Activated T-cell treated with anti-CD3 and anti-CD28 coated beads for 4 hours (primary cell): Measurements from ENCODE around the gene IMMP2L.
"Not testable (repeated sequence)": the region's sequence is repeated elsewhere in the genome, so short reads cannot be mapped to it uniquely, and the experiment has no call there.

ENCODE experiments used
- DNase-seq: peaks from one replicate; pipeline ENCODE4 v3.0.0-alpha.2; 2020

Gene IMMP2L

GRCh38 chr7:111259991-111260390 is 302.3 kb downstream of the IMMP2L start:
- DNase-seq, result no peak

- no peak for DNase-seq
These were observed 305.9 kb downstream of the IMMP2L start for GRCh38 chr7:111256391-111256790.

DNA sequence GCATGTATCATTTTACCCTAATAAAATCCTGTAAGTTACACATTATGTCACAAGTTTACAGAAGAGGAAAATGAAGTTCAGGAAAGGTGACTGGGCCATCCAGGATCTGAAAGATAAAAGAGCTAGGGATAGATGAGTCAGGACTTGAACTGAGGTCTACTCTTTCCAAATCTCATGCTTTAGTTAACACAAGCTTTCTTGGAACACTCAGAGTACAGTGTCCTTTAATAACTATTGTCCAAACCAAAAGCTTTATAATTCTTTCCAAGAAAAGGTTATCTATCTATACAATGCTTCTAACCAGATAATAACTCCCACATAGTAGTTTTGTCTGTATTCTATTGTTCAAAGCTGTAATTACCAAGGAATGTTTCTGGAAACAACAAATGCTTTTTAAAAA is 306.7 kb downstream of the IMMP2L start:
- no peak for DNase-seq

GRCh38 chr7:111251365-111251764 is 310.9 kb downstream of the IMMP2L start:
- not testable (repeated sequence) for DNase-seq

DNA sequence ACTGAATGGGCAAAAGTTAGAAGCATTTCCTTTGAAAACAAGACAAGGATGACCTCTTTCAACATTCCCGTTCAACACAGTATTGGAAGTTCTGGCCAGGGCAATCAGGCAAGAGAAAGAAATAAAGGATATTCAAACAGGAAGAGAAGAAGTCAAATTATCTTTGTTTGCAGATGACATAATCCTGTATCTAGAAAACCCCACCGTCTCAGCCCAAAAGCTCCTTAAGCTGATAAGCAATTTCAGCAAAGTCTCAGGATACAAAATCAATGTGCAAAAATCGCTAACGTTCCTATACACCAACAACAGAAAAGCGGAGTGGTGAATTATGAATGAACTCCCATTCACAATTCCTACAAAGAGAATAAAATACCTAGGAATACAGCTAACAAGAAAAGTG is 312.5 kb downstream of the IMMP2L start:
- DNase-seq, result not testable (repeated sequence)

- DNase-seq, result no peak
These were observed 320.0 kb downstream of the IMMP2L start for GRCh38 chr7:111242141-111242755.

- no peak for DNase-seq
These were observed 321.9 kb downstream of the IMMP2L start for GRCh38 chr7:111240371-111240770.

DNA sequence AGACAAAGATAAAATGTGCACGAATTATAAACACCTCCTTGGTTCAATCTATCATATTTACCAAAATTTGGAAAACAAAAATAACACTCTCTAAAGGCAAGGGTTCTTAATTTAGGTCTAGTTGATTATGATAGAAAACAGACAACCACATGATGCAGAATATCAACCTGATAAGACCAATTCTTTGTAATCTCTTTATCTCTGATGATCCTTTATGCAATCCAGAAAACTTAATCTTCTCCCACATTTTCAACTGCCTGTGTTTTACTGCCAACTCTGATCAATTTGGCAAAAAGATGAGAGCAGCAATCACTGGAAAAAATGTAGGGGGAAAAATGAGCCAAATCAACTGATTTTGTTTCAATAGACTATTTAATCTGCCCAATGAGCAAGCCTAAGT is 322.9 kb downstream of the IMMP2L start:
- DNase-seq, result no peak

- no peak for DNase-seq
These were observed 323.4 kb downstream of the IMMP2L start for GRCh38 chr7:111238886-111239285.

DNA sequence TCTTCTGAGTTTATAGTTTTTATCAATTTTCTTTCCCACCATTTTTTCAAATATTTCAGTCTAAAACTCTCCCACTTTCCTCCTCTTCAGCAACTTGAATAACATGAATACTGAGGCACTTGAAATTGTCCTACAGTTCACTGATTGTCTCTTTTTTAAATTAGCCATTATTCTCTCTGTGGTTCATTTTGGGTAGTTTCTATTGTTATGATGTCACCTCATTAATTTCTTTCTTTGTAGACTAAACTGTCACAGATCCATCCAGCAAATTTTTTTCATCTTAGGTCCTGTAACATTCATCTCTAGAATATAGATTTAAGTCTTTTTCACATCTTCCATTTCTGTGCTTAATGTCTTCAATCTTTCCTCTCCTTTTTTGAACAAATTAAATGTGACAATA is 326.6 kb downstream of the IMMP2L start:
- no peak for DNase-seq

DNA sequence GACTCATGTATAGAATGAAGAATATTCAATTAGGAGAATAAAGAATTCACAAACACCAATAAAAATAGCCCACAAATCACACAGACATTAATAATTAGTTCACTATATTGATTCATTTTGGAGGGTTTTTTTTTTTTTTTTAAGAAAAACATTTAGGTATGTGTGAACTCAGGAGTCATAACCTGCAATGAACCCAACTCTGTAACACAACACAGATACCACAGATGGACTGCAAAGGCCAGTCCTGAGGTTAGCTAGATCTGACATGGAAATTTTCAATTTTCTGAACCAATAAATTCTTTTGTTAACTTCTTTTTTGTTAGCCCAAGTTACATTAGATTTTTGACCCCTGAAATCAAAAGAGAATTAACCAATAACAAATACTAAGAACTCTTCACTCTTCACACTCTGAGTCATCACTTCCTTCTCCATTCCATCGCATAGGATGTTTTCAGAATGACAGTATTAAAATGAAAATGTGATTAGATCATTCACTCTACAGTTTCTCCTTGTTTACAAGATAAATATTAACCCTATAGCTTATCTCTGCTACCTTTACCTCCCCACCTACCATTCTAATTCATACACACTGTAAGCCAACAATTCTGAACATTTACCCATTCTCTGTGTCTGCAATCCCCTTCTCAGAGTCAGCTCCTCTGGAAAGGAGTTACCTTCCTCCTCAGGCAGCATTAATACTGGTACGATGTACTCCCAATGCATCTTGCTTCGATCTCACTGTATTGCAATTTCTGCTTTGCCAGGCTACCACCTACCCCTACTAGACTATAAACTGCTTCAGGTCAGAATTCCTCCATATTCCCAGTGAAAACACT is 329.8 kb downstream of the IMMP2L start:
- DNase-seq, result no peak

DNA sequence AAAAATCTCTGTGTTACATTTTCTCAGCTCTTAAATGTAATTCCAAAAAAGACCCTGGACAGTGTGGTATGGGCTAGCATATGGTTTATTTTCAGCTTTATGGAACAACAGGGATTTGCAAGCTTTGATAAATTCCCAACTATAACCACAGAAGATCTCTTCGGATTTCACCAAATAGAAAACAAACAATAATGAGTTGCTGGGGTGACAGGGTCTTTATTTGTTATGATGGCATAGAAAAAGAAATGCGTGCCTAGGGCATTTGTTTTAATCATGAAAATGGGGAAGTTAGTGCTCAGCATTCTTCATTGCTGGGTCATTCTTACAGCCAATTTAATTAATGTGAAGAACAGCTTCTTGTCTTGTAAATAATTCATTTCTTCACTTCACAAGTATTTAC is 332.4 kb downstream of the IMMP2L start:
- DNase-seq, result no peak

DNA sequence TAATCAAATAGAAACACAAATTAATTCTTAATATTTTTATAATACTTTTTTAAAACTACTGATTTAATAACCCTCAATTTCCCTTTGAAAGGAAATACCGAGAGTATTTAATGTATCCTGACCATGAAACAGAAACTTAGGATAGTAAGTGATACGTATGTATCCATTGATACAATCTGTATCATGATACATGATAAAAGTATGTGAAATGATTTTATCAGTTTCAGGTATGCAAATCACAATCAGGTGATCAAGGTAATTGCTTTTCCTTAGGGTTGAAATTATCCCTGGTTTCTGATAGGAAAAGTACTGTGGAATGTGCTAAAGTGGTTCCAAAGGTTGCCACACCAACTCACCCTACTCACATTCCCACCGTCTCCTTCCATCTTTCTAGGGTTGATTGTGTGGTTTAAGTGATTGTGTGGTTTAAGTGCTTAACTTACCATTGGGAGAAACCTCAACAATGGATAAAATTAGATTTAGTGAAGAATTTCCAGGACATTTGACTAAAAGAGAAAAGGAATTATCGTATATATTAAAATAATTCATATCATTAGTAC is 333.0 kb downstream of the IMMP2L start:
- DNase-seq, result no peak

GRCh38 chr7:111228437-111228836 is 333.9 kb downstream of the IMMP2L start:
- DNase-seq, result no peak

DNA sequence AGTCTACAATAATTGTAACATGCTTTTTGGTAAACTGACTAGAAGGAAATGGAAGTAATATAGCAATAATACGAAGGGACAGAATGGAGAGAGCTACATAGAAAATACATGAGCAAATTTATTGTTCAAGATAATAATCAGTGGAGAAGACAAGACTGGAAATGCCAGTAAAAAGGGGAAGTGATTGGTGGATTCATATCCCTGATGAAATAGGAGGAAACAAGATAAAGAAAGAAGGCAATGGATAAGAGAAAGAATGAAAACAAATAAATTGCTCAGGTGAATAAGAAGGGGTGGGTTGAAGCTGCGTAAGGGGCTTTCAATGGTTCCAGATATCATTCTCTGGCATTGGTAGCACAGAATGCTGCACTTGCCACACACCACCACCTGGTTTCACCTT is 335.5 kb downstream of the IMMP2L start:
- no peak for DNase-seq

DNA sequence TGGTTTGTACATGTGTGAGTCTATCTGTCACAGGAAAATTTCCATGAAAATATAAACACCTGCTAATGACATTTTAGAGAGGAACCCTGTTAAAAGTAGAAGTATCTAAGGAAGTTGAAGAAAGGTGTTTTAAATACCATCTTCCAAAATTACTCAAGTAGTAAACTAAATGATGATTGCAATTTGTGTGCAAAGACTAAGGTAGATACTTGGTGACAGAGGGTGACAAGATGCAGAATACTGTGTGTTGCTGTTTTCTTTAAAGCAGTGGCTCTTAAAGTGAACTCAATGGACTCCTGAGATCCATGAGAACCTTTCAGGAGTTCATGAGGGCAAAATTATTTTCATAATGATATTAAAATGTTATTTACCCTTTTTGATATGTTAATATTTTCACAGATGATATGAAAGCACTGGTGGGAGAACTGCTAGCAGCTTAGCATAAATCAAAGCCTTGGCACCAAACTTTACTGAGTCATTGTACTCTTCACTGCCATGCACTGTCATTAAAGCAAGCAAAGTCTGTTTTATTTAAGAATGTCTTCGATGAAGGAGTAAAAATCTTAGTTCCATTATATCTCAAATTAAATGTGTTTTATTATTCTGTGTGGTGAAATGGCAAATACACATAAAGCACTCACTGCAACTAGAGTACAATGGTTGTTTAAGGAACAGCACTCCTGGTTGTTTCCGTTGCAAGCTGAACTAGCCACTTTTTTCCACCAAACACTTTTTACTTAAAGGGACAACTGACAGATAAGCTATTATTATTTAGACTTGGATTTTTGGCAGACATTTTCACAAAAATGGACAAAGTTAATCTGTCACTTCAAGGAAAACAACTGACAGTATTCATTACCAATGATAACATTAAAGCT is 337.7 kb downstream of the IMMP2L start:
- no peak for DNase-seq

- DNase-seq, result no peak
These were observed 338.5 kb downstream of the IMMP2L start for GRCh38 chr7:111223802-111224253.

DNA sequence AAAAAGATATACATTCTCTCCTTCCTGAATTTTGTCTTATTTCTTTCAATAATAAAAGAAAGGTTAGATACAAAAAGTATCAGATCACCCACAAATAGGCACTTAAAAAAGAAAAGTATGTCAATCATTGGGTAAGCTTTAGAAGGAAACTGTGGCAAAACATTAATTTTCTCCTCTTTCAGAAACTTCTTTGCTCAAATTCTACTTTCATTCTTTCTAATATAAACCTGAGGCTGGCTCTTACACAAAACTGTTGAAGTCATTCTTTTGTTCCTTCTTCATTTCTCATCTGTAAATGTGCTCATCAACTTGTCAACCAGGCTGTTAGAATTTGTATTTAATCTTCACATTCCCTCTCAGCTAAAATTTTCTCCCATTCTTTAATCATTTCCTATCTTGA is 346.7 kb downstream of the IMMP2L start:
- no peak for DNase-seq

DNA sequence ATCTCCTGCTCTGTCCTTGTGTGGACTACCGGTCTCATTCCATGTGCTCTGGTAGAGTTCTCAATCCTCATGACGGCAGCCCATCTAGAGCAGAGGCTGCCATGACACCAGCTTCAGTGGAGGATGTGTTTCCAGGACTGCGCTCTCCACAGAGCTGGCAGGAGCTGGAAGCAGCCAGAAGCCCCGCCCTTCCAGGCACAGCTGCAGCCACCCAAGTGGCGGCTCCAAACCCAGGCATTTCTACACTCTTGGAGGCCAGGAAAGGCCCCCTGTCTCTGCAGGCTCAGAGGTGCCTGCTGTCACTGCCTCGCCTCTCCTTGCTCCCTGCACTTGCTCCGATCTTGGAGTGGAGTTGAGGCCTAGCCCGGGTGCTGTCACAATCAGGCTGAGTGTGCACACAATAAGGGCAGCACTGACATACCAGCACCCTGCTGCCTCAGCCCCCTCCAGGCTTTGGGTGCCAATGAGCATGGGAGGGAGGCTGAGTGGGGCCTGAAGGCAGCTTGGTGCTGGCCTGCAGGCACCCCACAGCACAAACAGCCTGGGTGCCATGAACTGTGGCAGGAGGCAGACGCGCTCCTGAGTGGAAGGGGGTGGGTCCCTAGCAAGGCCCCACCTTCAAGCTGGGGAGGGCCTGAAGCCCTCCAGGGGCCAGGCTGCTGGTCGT is 349.3 kb downstream of the IMMP2L start:
- DNase-seq, result no peak

GRCh38 chr7:111210996-111211395 is 351.3 kb downstream of the IMMP2L start:
- no peak for DNase-seq

GRCh38 chr7:111210043-111210442 is 352.2 kb downstream of the IMMP2L start:
- DNase-seq, result no peak

- DNase-seq, result no peak
These were observed 357.0 kb downstream of the IMMP2L start for GRCh38 chr7:111205251-111205650.

DNA sequence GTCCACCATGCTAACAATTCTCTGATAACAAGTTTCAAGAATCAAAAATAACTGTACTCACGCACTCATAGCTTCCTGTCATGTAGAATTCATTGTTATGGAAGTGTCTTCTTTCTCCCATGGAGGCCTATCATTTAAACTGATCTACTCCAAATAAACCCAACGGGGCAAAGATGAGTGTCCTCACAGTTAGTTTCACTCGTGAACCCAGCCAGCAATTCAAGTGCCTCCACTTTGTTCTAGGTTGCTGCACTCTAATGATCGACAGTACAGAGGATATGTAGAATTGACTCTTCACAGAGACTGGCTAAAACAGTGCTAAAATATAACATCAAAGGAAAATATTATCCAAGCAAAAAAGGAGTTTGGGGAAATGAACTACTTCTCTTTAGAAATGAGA is 360.0 kb downstream of the IMMP2L start:
- DNase-seq, result no peak
